Measurements from ENCODE around the gene ITGB5.

Gene ITGB5

DNA sequence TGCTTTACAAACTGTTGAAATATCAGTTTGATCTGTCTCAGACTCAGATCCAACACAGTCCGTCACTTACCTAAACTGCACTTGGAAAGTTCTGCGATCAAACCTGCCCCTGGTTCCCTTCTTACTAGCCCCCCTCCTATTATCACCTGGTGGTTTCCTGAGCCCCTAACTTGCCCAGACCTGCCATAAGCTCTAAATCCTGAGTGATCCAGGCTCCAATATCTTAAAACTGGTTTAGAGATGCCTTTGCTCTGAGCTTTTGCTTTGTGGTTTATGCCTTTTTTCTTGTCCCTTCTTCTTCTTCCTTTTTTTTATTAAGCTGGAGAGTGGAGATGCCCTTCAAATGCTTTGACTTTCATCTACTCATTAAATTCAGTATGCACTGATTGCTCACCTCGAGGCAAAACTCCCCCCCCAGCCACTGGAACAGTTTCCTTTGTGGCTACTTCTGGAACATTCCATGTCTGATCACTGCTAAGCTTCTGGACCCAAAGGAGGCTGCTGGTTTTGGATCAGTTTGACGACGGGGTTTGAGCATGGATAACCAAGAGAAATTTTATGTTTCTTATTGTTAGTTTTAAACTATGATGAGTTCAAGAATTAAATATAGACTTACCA, 3.5 kb upstream of the ITGB5 start:
- FAIRE-seq, result no peak

- FAIRE-seq, result no peak
These were observed 1.6 kb upstream of the ITGB5 start for GRCh38 chr3:124888482-124889441.

DNA sequence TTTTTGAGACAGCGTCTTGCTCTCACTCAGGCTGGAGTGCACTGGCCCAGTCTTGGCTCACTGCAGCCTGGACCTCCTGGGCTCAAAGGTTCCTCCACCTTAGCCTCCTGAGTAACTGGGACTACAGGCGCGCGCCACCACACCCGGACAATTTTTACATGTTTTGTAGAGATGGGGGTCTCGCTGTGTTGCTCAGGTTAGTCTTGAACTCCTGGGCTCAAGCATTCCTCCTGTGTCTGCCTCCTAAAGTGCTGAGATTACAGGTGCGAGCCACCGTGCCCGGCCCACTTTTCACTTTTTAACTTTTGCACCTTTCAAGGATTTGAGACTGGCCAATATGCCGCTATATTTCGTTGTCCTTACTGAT, 750 bp upstream of the ITGB5 start:
- FAIRE-seq, result no peak

DNA sequence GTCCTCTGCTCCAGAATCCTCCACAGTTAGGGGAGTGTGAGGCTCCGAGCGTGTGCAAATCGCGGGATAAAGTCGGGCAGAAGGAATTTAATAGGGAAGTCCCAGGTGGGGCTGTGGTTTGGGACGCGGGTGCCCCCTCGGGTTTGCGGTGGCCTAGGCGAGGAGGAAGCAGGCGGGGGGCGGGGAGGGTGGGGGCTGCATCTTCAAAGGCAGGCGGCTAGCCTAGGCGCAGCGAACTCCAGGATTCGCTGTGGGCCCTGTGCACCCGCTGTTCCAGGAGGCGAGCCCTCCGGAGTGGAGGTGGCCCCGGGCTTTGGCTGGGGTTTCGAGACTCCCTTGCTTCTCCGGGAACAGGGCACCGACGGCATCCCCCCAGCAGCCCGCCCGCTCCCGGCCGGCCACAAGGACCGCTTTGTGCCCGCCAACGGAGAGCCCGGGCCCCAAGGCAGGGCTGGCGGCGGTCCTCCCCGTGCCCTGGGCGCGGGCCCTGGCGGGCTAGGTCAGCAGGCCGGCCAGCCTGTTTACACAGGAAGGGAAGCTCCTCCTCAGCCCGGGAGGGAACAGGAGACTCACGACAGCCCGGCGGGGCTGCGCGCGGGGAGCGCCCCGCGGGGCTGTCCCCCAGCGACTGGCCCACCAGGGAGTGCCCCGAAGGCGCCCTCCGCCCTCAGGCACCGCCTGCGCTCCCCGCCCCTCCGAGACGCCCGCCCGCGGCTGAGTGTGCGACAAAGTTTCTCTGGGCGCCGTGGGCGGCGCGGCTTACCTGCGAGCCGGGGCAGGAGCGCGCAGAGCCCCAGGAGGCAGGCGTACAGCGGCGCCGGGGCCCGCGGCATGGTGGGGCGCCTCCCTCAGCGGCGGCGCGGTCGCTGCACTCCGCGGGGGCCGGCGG, 753 bp downstream of the ITGB5 start:
- FAIRE-seq, result no peak

DNA sequence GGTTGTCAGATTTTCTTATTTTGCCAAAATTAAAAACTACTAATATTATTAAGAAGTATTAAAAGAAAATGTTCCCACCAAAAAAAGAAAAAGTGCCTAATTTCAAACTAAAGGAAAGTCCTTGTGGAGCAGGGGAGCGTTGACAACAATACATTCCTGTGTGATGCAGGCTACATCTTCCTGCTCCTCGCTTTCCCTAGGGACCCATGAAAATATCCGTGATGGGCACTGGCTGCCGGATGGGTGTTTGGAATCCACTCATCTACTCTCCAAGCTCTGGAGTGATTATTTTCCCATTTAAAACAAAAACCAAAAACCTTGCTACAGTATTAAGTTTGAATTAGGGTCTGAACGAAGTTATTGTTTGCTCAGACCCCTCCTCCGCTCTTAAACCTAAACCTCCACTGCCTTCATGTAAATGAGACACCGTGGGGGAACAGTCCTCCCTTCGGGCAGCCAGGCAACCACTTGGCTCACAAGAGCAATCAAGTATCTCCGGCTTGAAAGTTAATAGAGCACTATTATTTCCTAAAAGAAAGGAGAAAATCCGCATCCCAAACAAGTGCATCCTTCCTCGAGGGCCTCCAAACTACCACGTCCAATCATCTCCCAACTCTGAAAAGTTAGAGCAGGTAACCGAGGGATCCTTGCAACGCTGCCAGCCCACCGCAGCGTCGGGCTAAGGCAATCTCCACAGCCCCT, 1.5 kb downstream of the ITGB5 start:
- no peak for FAIRE-seq

- no peak for FAIRE-seq
These were observed 2.6 kb downstream of the ITGB5 start for GRCh38 chr3:124884474-124885101.

GRCh38 chr3:124883766-124884473, 3.2 kb downstream of the ITGB5 start:
- no peak for FAIRE-seq

- FAIRE-seq, result no peak
These were observed 4.1 kb downstream of the ITGB5 start for GRCh38 chr3:124882816-124883747.

- no peak for FAIRE-seq
These were observed 5.0 kb downstream of the ITGB5 start for GRCh38 chr3:124881976-124882697.

DNA sequence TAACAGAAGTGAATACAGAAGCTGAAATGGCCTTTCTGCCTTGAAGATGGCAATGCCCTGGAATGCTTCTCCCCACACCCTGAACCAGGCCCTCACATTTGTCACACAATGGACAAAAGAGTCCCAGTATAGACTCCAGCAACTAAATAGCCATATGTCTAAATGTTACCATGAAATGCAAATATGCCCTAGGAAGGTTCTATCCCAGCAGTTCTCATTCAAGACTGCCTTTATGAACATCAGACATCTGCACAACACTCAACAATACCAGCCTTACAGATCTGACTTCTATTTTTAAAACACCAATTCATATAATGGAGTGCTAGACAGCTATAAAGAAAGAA, 7.9 kb downstream of the ITGB5 start:
- no peak for FAIRE-seq

- FAIRE-seq, result no peak
These were observed 8.4 kb downstream of the ITGB5 start for GRCh38 chr3:124878561-124879336.

DNA sequence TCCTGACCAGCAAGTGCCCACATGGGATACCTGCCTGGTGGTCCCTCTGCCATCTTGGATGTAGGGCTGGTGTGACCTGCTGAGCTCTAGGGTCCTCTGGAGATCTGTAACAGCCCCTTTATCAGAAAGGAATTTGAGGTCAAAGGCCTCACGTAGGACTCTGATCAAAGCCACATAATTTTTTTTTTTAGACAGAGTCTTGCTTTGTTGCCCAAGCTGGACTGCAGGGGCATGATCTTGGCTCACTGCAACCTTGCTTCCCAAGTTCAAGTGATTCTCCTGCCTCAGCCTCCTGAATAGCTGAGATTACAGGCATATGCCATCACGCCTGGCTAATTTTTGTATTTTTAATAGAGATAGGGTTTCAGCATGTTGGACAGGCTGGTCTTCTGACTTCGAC, 9.5 kb downstream of the ITGB5 start:
- no peak for FAIRE-seq

DNA sequence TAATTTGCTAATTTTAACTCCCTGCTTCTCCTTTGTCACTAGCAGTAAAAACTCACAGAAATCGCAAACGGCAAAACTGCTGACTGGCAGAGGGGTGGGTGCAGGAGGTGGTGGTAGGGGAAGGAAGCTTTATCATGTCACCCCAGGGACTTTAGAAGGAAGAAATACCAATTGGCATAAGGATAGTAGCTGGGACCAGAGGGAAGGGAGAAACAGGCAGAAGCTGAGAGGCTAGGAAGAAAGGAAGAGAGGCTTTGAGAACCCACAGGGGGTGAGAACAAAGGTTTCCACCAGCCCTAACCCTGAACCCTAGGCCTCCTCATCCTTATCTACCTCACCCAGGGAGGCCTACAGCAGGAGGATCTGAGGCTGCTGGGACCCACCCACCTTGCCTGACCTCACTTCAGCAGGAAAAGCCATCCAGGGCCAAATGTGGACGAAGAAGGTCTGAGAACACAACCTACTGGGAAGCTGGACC, 10.7 kb downstream of the ITGB5 start:
- FAIRE-seq, result no peak

GRCh38 chr3:124873226-124873625, 13.9 kb downstream of the ITGB5 start:
- FAIRE-seq, result no peak

DNA sequence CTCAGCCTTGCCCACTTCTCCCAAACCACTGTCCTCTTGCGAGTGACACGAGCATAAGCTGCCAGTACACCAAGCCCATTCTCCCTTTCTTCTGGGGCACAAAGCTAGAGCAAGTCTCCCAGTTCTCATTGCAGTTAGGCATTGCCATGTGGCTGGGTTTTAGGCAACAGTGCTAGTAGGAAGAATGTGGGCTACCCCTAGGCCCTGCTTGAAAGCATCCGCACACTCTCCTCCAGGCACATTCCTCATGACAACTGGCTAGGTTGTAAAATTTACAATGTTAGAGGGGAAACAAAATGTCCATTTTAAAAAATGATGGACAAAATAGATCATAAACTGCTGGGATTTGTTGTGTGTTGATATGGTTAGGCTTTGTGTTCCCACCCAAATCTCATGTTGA, 19.7 kb downstream of the ITGB5 start:
- FAIRE-seq, result no peak

- FAIRE-seq, result no peak
These were observed 25.2 kb downstream of the ITGB5 start for GRCh38 chr3:124862006-124862405.

- FAIRE-seq, result no peak
These were observed 26.1 kb downstream of the ITGB5 start for GRCh38 chr3:124861041-124861440.

DNA sequence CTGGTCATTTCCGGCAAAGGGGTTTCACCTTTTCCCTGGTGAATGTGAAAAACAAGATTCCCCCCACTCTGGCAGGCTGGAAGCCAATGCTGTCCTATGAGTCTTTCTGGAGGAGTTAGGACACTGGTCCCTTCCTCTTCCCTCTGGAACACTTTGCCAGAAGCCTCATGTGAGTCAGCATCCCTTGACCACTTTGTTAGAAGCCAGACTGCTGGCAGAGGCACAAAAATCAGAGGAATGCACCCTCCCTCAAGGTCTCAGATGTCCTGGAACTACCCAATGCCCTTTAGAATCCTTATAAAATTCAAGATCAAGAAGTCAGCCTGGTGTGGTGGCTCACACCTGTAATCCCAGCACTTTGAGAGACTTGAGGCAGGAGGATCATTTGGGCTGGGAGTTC, 26.6 kb downstream of the ITGB5 start:
- FAIRE-seq, result no peak

- no peak for FAIRE-seq
These were observed 28.1 kb downstream of the ITGB5 start for GRCh38 chr3:124859025-124859424.
